ENCODE results near the gene JUNB.

Gene JUNB

GRCh38 chr19:12772323-12772722 is 19.0 kb upstream of the JUNB start:
- H2AFZ ChIP-seq (ENCODE audit: low read length), result no peak overlapping the region
- no peaks in the 10 kb centered on the region for H3K27me3 ChIP-seq (ENCODE audit: control insufficient read depth in 3 of 3, insufficient read depth in 3 of 3, low read depth in 1 of 3, low read length in 3 of 3)
- H2BK5ac ChIP-seq (ENCODE audit: low read length), result no peak overlapping the region
- no peak overlapping the region for H2AK5ac ChIP-seq (ENCODE audit: low read depth, low read length)
- no CpG with 5 or more reads among the region's 4 CpGs for WGBS, 2 donors (ENCODE audit: extremely low coverage in 2 of 2, insufficient read length in 2 of 2, insufficient replicate concordance in 1 of 2)
- H3K4me1 ChIP-seq (ENCODE audit: control insufficient read depth in 2 of 2, insufficient read depth in 1 of 2, low read depth in 1 of 2, low read length in 2 of 2), result peaks cover 3 to 10% of the 10 kb centered on the region in 2 donors
- H3K18ac ChIP-seq (ENCODE audit: low read length), result no peak overlapping the region
- H2BK15ac ChIP-seq (ENCODE audit: low read length), result no peak overlapping the region
- H4K8ac ChIP-seq (ENCODE audit: low read depth, low read length), result no peak overlapping the region
- DNase-seq (ENCODE audit: low spot score), result no peak
- no peak overlapping the region for H3K4ac ChIP-seq (ENCODE audit: low read length)
- no peak overlapping the region for H3K9ac ChIP-seq (ENCODE audit: low read depth, low read length, poor library complexity)
- no peaks in the 10 kb centered on the region for H3K9me3 ChIP-seq (replicated peaks in 1 of 2; ENCODE audit: control insufficient read depth in 2 of 2, insufficient read depth in 1 of 2, low read depth in 1 of 2, low read length in 2 of 2)
- H3K4me2 ChIP-seq (ENCODE audit: insufficient read depth, low read length, poor library complexity, severe bottlenecking), result no peak overlapping the region
- H3K79me1 ChIP-seq (ENCODE audit: low read depth, low read length), result no peaks in the 10 kb centered on the region
- no peak overlapping the region for H3K4me3 ChIP-seq (ENCODE audit: low read length in 2 of 2)
- no peak overlapping the region for H3K14ac ChIP-seq (ENCODE audit: low read length)
- H4K91ac ChIP-seq (ENCODE audit: low read depth, low read length, poor library complexity), result no peak overlapping the region
- H2BK120ac ChIP-seq (ENCODE audit: low read depth, low read length), result no peak overlapping the region
- no peak overlapping the region for H2BK12ac ChIP-seq (ENCODE audit: low read length)
- H3K23ac ChIP-seq (ENCODE audit: low read depth, low read length, poor library complexity), result no peak overlapping the region
- H3K27ac ChIP-seq (replicated peaks; ENCODE audit: low read length), result no peak overlapping the region
- peaks cover 0 to 3% of the 10 kb centered on the region in 2 donors for H3K36me3 ChIP-seq (replicated peaks in 1 of 2; ENCODE audit: control insufficient read depth in 2 of 2, insufficient read depth in 2 of 2, low read length in 2 of 2)

- no peak overlapping the region for H2AK5ac ChIP-seq (ENCODE audit: low read depth, low read length)
- H3K27me3 ChIP-seq (ENCODE audit: control insufficient read depth in 3 of 3, insufficient read depth in 3 of 3, low read depth in 1 of 3, low read length in 3 of 3), result peaks cover 0 to 3% (median 0%) of the 10 kb centered on the region in 3 experiments
- no peak overlapping the region for H2BK15ac ChIP-seq (ENCODE audit: low read length)
- H2BK12ac ChIP-seq (ENCODE audit: low read length), result no peak overlapping the region
- H3K23ac ChIP-seq (ENCODE audit: low read depth, low read length, poor library complexity), result no peak overlapping the region
- H4K8ac ChIP-seq (ENCODE audit: low read depth, low read length), result no peak overlapping the region
- H4K91ac ChIP-seq (ENCODE audit: low read depth, low read length, poor library complexity), result no peak overlapping the region
- H3K79me1 ChIP-seq (ENCODE audit: low read depth, low read length), result no peaks in the 10 kb centered on the region
- no peak overlapping the region for H3K27ac ChIP-seq (replicated peaks; ENCODE audit: low read length)
- H2BK5ac ChIP-seq (ENCODE audit: low read length), result no peak overlapping the region
- peaks cover 0 to 3% of the 10 kb centered on the region in 2 donors for H3K36me3 ChIP-seq (replicated peaks in 1 of 2; ENCODE audit: control insufficient read depth in 2 of 2, insufficient read depth in 2 of 2, low read length in 2 of 2)
- peaks cover 0 to 2% of the 10 kb centered on the region in 2 donors for H3K9me3 ChIP-seq (replicated peaks in 1 of 2; ENCODE audit: control insufficient read depth in 2 of 2, insufficient read depth in 1 of 2, low read depth in 1 of 2, low read length in 2 of 2)
- no peak overlapping the region for H3K4me3 ChIP-seq (ENCODE audit: low read length in 2 of 2)
- H3K14ac ChIP-seq (ENCODE audit: low read length), result no peak overlapping the region
- DNase-seq (ENCODE audit: low spot score), result no peak
- H3K4me1 ChIP-seq (ENCODE audit: control insufficient read depth in 2 of 2, insufficient read depth in 1 of 2, low read depth in 1 of 2, low read length in 2 of 2), result peaks cover 6 to 16% of the 10 kb centered on the region in 2 donors
- no peak overlapping the region for H3K18ac ChIP-seq (ENCODE audit: low read length)
- H3K4me2 ChIP-seq (ENCODE audit: insufficient read depth, low read length, poor library complexity, severe bottlenecking), result no peak overlapping the region
- H2BK120ac ChIP-seq (ENCODE audit: low read depth, low read length), result no peak overlapping the region
- no peak overlapping the region for H2AFZ ChIP-seq (ENCODE audit: low read length)
- no peak overlapping the region for H3K9ac ChIP-seq (ENCODE audit: low read depth, low read length, poor library complexity)
- H3K4ac ChIP-seq (ENCODE audit: low read length), result no peak overlapping the region
- no CpG with 5 or more reads among the region's 2 CpGs for WGBS, 2 donors (ENCODE audit: extremely low coverage in 2 of 2, insufficient read length in 2 of 2, insufficient replicate concordance in 1 of 2)
Measured at GRCh38 chr19:12773571-12773970, 17.7 kb upstream of the JUNB start.

- no peak within 1 kb of the TSS for H3K4ac ChIP-seq (ENCODE audit: low read length)
- H3K4me1 ChIP-seq (ENCODE audit: control insufficient read depth in 2 of 2, insufficient read depth in 1 of 2, low read depth in 1 of 2, low read length in 2 of 2), result peaks cover 14 to 20% of the 10 kb centered on the region in 2 donors
- WGBS, 2 donors (ENCODE audit: extremely low coverage in 2 of 2, insufficient read length in 2 of 2, insufficient replicate concordance in 1 of 2), result no CpG with 5 or more reads among the region's 58 CpGs
Measured at GRCh38 chr19:12774588-12775555, 16.4 kb upstream of the JUNB start, which contains the start of gene HOOK2. Gene HOOK2 (minus strand): TSS chr19:12775552. CDS start chr19:12775449, 103 bp downstream.

More at GRCh38 chr19:12774588-12775555, 16.4 kb upstream of the JUNB start, which contains the start of gene HOOK2:
- H3K4me3 ChIP-seq (ENCODE audit: low read length in 2 of 2), result peak within 1 kb of the TSS; percentile 79 to 92
- peak within 1 kb of the TSS; percentile 49 for H2BK5ac ChIP-seq (ENCODE audit: low read length)
- H3K36me3 ChIP-seq (replicated peaks in 1 of 2; ENCODE audit: control insufficient read depth in 2 of 2, insufficient read depth in 2 of 2, low read length in 2 of 2), result peaks cover 0 to 3% of the 10 kb centered on the region in 2 donors
- peak within 1 kb of the TSS; percentile 78 for H2AK5ac ChIP-seq (ENCODE audit: low read depth, low read length)
- peak within 1 kb of the TSS; percentile 98 for H3K18ac ChIP-seq (ENCODE audit: low read length)
- peak within 1 kb of the TSS; percentile 94 for H3K23ac ChIP-seq (ENCODE audit: low read depth, low read length, poor library complexity)
- peak within 1 kb of the TSS; percentile 85 for H3K4me2 ChIP-seq (ENCODE audit: insufficient read depth, low read length, poor library complexity, severe bottlenecking)
- peak within 1 kb of the TSS; percentile 93 for H2BK12ac ChIP-seq (ENCODE audit: low read length)
- peak within 1 kb of the TSS; percentile 96 for H3K14ac ChIP-seq (ENCODE audit: low read length)
- no peak within 1 kb of the TSS for H4K91ac ChIP-seq (ENCODE audit: low read depth, low read length, poor library complexity)
- H4K8ac ChIP-seq (ENCODE audit: low read depth, low read length), result peak within 1 kb of the TSS; percentile 93
- no peaks in the 10 kb centered on the region for H3K79me1 ChIP-seq (ENCODE audit: low read depth, low read length)
- peak within 1 kb of the TSS; percentile 89 for H3K9ac ChIP-seq (ENCODE audit: low read depth, low read length, poor library complexity)
- peak within 1 kb of the TSS; percentile 98 for H2AFZ ChIP-seq (ENCODE audit: low read length)
- H2BK15ac ChIP-seq (ENCODE audit: low read length), result peak within 1 kb of the TSS; percentile 79
- DNase-seq (ENCODE audit: low spot score), result no peak
- peaks cover 0 to 3% (median 0%) of the 10 kb centered on the region in 3 experiments for H3K27me3 ChIP-seq (ENCODE audit: control insufficient read depth in 3 of 3, insufficient read depth in 3 of 3, low read depth in 1 of 3, low read length in 3 of 3)
- no peak within 1 kb of the TSS for H3K27ac ChIP-seq (replicated peaks; ENCODE audit: low read length)
- peaks cover 0 to 2% of the 10 kb centered on the region in 2 donors for H3K9me3 ChIP-seq (replicated peaks in 1 of 2; ENCODE audit: control insufficient read depth in 2 of 2, insufficient read depth in 1 of 2, low read depth in 1 of 2, low read length in 2 of 2)
- H2BK120ac ChIP-seq (ENCODE audit: low read depth, low read length), result peak within 1 kb of the TSS; percentile 81
